Measurements from ENCODE around the gene HS1BP3. TPM values are rescaled to one million over a fixed set of nuclear protein-coding genes. Genes with fewer than 3 reads are reported as not detected.

HS1BP3 gene
- total and polyA plus RNA-seq, 2 of the 4 experiments (the other 2 are of a cell fraction) = 9.0 to 14.8 TPM

DNA sequence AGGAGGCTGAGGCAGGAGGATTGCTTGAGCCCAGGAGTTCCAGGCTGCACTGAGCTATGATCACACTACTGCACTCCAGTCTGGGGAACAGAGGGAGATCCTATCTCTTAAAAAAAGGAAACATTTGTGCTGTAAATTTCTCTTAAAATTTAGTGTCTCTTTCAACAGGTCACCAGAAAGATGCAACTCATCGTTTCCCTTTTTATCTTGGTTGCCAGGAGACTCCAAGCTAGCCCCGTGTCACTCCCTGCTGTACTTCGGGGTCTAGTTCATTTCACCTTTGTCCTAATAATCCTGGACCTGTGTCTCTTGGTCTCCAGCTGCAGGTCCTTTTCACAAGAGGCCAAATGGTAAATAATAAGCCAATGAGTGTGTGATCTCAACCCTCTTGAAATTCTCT is 7.1 kb downstream of the HS1BP3 start:
- peaks cover 3 to 39% of the 10 kb centered on the region in 2 experiments; a peak in 2 of 4 replicates for H3K79me1 ChIP-seq (ENCODE audit: low read depth in 1 of 2, low read length in 2 of 2)
- H3K9me1 ChIP-seq (ENCODE audit: insufficient read depth, low read length) = peaks cover 6% of the 10 kb centered on the region; the same call in 1 of the 2 replicates
- no peak overlapping the region for H3K23ac ChIP-seq (ENCODE audit: low read depth, low read length)
- ATAC-seq (ENCODE audit: low read depth) = no peak
- H3K4me1 ChIP-seq (ENCODE audit: control insufficient read depth, insufficient read depth, low read length) = no peaks in the 10 kb centered on the region; the same call in 1 of the 2 replicates
- H3K27me3 ChIP-seq (ENCODE audit: control insufficient read depth, insufficient read depth, low read length) = no peaks in the 10 kb centered on the region
- no peak overlapping the region for H4K8ac ChIP-seq (ENCODE audit: low read depth in 2 of 2, low read length in 2 of 2)
- H3K9ac ChIP-seq (ENCODE audit: low read depth, low read length) = no peak overlapping the region
- WGBS, 2 experiments (ENCODE audit: extremely low coverage in 2 of 2, insufficient read length in 1 of 2) = 67% methylated on average over 1 of the region's 3 CpGs; no CpG with 5 or more reads in 1 of the 2 experiments
- in situ Hi-C loops (cut with MboI; ENCODE audit: low sequenced_read_pairs) = loop anchor here (5.0 kb wide), 1 partner anchor 247 kb away; no protein-coding TSS in a partner anchor
- DNase-seq = no peak
- ChIA-PET POLR2A (ENCODE audit: unreplicated experiment) (no interaction called here), CTCF (interaction anchor here (0.8 to 2.5 kb wide), 5 partner anchors 197 to 265 kb away, joined by 3 to 12 read pairs (median 4); partner anchors contain the start of gene RHOB)
- H2AK5ac ChIP-seq (ENCODE audit: low read depth, low read length) = no peak overlapping the region
- BruUV-seq (replicated peaks) = no TSS peak
- H4K5ac ChIP-seq (ENCODE audit: low read depth, low read length) = no peak overlapping the region
- no peak overlapping the region for H2BK5ac ChIP-seq (ENCODE audit: low read depth, low read length, poor library complexity, severe bottlenecking)
- no peak overlapping the region for H2BK120ac ChIP-seq (ENCODE audit: low read depth, low read length)
- no peaks in the 10 kb centered on the region for H3K9me3 ChIP-seq (ENCODE audit: control insufficient read depth, insufficient read depth, low read length)
- no peak overlapping the region for H2BK20ac ChIP-seq (ENCODE audit: low read depth, low read length)
- H2AK9ac ChIP-seq (replicated peaks; ENCODE audit: low read depth, low read length, poor library complexity) = no peak overlapping the region
- H3K4me2 ChIP-seq (ENCODE audit: low read depth, low read length) = no peak overlapping the region
- TF ChIP-seq, protein P1, sequence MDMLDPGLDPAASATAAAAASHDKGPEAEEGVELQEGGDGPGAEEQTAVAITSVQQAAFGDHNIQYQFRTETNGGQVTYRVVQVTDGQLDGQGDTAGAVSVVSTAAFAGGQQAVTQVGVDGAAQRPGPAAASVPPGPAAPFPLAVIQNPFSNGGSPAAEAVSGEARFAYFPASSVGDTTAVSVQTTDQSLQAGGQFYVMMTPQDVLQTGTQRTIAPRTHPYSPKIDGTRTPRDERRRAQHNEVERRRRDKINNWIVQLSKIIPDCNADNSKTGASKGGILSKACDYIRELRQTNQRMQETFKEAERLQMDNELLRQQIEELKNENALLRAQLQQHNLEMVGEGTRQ (IDR thresholded peaks at IDR 0.05; ENCODE audit: low read depth, low read length) = no peak
- TF ChIP-seq BHLHE40 (IDR thresholded peaks at IDR 0.05; ENCODE audit: low read depth, low read length) (no peak), MAFK (IDR thresholded peaks at IDR 0.05; ENCODE audit: low read depth, low read length) (no peak), MXI1 (IDR thresholded peaks at IDR 0.05; ENCODE audit: borderline replicate concordance, low read depth, low read length) (no peak), POLR2A (IDR thresholded peaks at IDR 0.05; ENCODE audit: low read depth, low read length) (no peak), RFX5 (IDR thresholded peaks at IDR 0.05; ENCODE audit: low read depth, low read length) (no peak), RAD21 (IDR thresholded peaks at IDR 0.05; ENCODE audit: low read length) (no peak), CTCF (conservative IDR thresholded peaks at IDR 0.05; ENCODE audit: low read depth, low read length) (no peak), SMC3 (IDR thresholded peaks at IDR 0.05; ENCODE audit: low read depth, low read length) (no peak), CEBPB (IDR thresholded peaks at IDR 0.05; ENCODE audit: low read depth, low read length) (no peak), MAZ (IDR thresholded peaks at IDR 0.05; ENCODE audit: borderline replicate concordance, low read depth, low read length) (no peak), RCOR1 (IDR thresholded peaks at IDR 0.05; ENCODE audit: insufficient replicate concordance, low read length) (no peak), NFE2L2 (IDR thresholded peaks at IDR 0.05; ENCODE audit: low read depth, low read length) (no peak), FOS (IDR thresholded peaks at IDR 0.05; ENCODE audit: low read depth, low read length) (no peak), CHD1 (IDR thresholded peaks at IDR 0.05; ENCODE audit: low read depth, low read length) (no peak)
- TF ChIP-seq, protein P2, sequence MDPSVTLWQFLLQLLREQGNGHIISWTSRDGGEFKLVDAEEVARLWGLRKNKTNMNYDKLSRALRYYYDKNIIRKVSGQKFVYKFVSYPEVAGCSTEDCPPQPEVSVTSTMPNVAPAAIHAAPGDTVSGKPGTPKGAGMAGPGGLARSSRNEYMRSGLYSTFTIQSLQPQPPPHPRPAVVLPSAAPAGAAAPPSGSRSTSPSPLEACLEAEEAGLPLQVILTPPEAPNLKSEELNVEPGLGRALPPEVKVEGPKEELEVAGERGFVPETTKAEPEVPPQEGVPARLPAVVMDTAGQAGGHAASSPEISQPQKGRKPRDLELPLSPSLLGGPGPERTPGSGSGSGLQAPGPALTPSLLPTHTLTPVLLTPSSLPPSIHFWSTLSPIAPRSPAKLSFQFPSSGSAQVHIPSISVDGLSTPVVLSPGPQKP (IDR thresholded peaks at IDR 0.05; ENCODE audit: borderline replicate concordance, low read depth, low read length) = no peak
- no peak overlapping the region for H3K18ac ChIP-seq (ENCODE audit: low read depth, low read length)
- H3K56ac ChIP-seq (ENCODE audit: extremely low read depth, insufficient read depth, low read length) = no peak overlapping the region
- no peak overlapping the region for H3K4ac ChIP-seq (ENCODE audit: low read depth, low read length)
- H4K20me1 ChIP-seq (ENCODE audit: insufficient read depth, low read length) = peaks cover 22% of the 10 kb centered on the region
- no peak overlapping the region for H3K4me3 ChIP-seq (ENCODE audit: insufficient read depth, low read depth, low read length)
- no peak overlapping the region for H3K14ac ChIP-seq (replicated peaks; ENCODE audit: low read depth, low read length)
- intact Hi-C loops (cut with micrococcal nuclease) = loop anchor here (2.0 kb wide), 1 partner anchor 317 kb away; no protein-coding TSS in a partner anchor
- no peak overlapping the region for H2AFZ ChIP-seq (replicated peaks; ENCODE audit: low read length, poor library complexity)
- H2BK15ac ChIP-seq (ENCODE audit: low read depth, low read length) = no peak overlapping the region
- H4K91ac ChIP-seq (ENCODE audit: insufficient read depth, low read depth, low read length) = no peak overlapping the region
- no peak overlapping the region for H3K27ac ChIP-seq (ENCODE audit: insufficient read depth, low read length)
- H3K36me3 ChIP-seq (ENCODE audit: control insufficient read depth, insufficient read depth, low read length) = peaks cover 29% of the 10 kb centered on the region; the same call in 1 of the 2 replicates
- dilution Hi-C loops (cut with HindIII; ENCODE audit: low sequenced_read_pairs, unreplicated experiment) = loop anchor here (25.0 kb wide), 1 partner anchor 257 kb away; no protein-coding TSS in a partner anchor
